GM23248 (cell line): Measurements from ENCODE around the gene PSMB5. TPM values are rescaled to one million over a fixed set of nuclear protein-coding genes. Genes with fewer than 3 reads are reported as not detected.

Source experiments
- DNase-seq: peaks from one replicate; pipeline ENCODE4 v3.0.0-alpha.2; 2015
- H2AFZ ChIP-seq: fragments of 200-600 bp; sonication (generic); 2 replicates; pipeline ENCODE4 v1.6.1; 2016; ENCODE audit warnings: antibody characterized with exemption
- H3F3A ChIP-seq: fragments of 200-600 bp; sonication (generic); 2 replicates; pipeline ENCODE4 v1.6.1; 2016; ENCODE audit warnings: mild to moderate bottlenecking, antibody characterized with exemption, mixed run types; ENCODE audit not compliant: insufficient read depth
- H3K27ac ChIP-seq: fragments of 200-600 bp; sonication (generic); 2 replicates; pipeline ENCODE4 v1.5.1; 2016; ENCODE audit warnings: mild to moderate bottlenecking
- H3K27me3 ChIP-seq: fragments of 200-600 bp; sonication (generic); replicated peaks from 2 replicates; pipeline ENCODE4 v1.6.1; 2016; ENCODE audit warnings: mild to moderate bottlenecking; ENCODE audit not compliant: insufficient read depth
- H3K36me3 ChIP-seq: fragments of 200-600 bp; sonication (generic); 2 replicates; pipeline ENCODE4 v1.6.1; 2016; ENCODE audit warnings: low read depth, mild to moderate bottlenecking
- H3K4me1 ChIP-seq: fragments of 200-600 bp; sonication (generic); 2 replicates; pipeline ENCODE4 v1.6.1; 2016; ENCODE audit warnings: mild to moderate bottlenecking; ENCODE audit not compliant: insufficient read depth
- H3K4me2 ChIP-seq: fragments of 200-600 bp; sonication (generic); one replicate; pipeline ENCODE4 v1.6.1; 2016; ENCODE audit warnings: mild to moderate bottlenecking; ENCODE audit not compliant: unreplicated experiment
- H3K4me3 ChIP-seq: fragments of 200-600 bp; sonication (generic); 2 replicates; pipeline ENCODE4 v1.5.1; 2016; ENCODE audit warnings: mild to moderate bottlenecking
- H3K79me2 ChIP-seq: fragments of 200-600 bp; sonication (generic); 2 replicates; pipeline ENCODE4 v1.6.1; 2016; ENCODE audit warnings: mild to moderate bottlenecking; ENCODE audit not compliant: insufficient read depth
- H3K9ac ChIP-seq: fragments of 200-600 bp; sonication (generic); 2 replicates; pipeline ENCODE4 v1.6.1; 2016; ENCODE audit warnings: mild to moderate bottlenecking
- H3K9me2 ChIP-seq: fragments of 200-600 bp; sonication (generic); 2 replicates; pipeline ENCODE4 v1.6.1; 2016; ENCODE audit warnings: mixed run types, mild to moderate bottlenecking, moderate library complexity; ENCODE audit not compliant: insufficient read depth
- H3K9me3 ChIP-seq: fragments of 200-600 bp; sonication (generic); one replicate; pipeline ENCODE4 v1.6.1; 2017; ENCODE audit warnings: low read depth
- H4K20me1 ChIP-seq: fragments of 200-600 bp; sonication (generic); 2 replicates; pipeline ENCODE4 v1.6.0; 2016; ENCODE audit not compliant: insufficient read depth
- EZH2 ChIP-seq: fragments of 200-600 bp; sonication (generic); IDR thresholded peaks from 2 replicates; pipeline ENCODE4 v1.6.1; 2018; ENCODE audit warnings: antibody characterized with exemption, mild to moderate bottlenecking; ENCODE audit not compliant: insufficient read depth, poor library complexity, severe bottlenecking
- EZH2phosphoT487 ChIP-seq: fragments of 200-600 bp; sonication (generic); IDR thresholded peaks from 2 replicates; pipeline ENCODE4 v1.6.1; 2018; ENCODE audit warnings: antibody characterized with exemption, moderate library complexity, mild to moderate bottlenecking, low read depth; ENCODE audit not compliant: insufficient read depth
- WGBS, 2 experiments: methylation state at CpG; one replicate each; pipeline ENCODE4 v1.1.6; 2015 to 2017; ENCODE audit warnings: low lambda C conversion rate in 2 of 2, low coverage in 1 of 2; ENCODE audit errors: missing lambda C conversion rate in 2 of 2; 5-methylcytosine and 5-hydroxymethylcytosine counted together
- in situ Hi-C: fragments of 300-500 bp; cut with MboI; formaldehyde crosslinking; loops from 2 replicates; pipeline ENCODE4 v1.15.0; 2020
- polyA plus RNA-seq: library from polyadenylated mRNA; unstranded; fragments of >200 nt; fragmentation: Nextera tagmentation; extraction: Ambion mirVana; gene quantifications from 2 replicates; pipeline ENCODE4 v1.2.1, GENCODE V29; 2016
- total RNA-seq: library from RNA; depleted of rRNA; stranded (reverse); fragments of >200 nt; shearing (Covaris generic); gene quantifications from 2 replicates; pipeline ENCODE4 v1.2.3, GENCODE V29; 2014

Gene PSMB5
- total and polyA plus RNA-seq, 2 experiments from 2014 or later = 263 to 274 TPM

DNA sequence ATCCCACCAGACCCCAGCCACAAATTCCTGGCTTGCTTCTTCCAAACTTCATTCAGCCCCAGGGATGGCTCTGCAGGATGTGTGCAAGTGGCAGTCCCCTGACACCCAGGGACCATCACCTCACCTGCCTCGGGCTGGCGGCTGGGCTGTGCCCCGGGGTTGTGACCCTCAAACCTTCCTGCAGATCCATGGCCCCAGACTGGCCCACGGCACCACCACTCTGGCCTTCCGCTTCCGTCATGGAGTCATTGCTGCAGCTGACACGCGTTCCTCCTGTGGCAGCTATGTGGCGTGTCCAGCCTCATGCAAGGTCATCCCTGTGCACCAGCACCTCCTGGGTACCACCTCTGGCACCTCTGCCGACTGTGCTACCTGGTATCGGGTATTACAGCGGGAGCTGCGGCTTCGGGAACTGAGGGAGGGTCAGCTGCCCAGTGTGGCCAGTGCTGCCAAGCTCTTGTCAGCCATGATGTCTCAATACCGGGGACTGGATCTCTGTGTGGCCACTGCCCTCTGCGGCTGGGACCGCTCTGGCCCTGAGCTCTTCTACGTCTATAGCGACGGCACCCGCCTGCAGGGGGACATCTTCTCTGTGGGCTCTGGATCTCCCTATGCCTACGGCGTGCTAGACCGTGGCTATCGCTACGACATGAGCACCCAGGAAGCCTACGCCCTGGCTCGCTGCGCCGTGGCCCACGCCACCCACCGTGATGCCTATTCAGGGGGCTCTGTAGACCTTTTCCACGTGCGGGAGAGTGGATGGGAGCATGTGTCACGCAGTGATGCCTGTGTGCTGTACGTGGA is 7.7 kb upstream of the PSMB5 start, which contains the start of gene PSMB11:
Gene PSMB11 (plus strand): TSS at position 51 of the 804 bp plus-strand sequence. CDS start 14 bp downstream, at position 65.
- H3K27me3 ChIP-seq = no peaks in the 10 kb centered on the region
- H2AFZ ChIP-seq = no peak within 1 kb of the TSS
- no peak within 1 kb of the TSS for H3K4me2 ChIP-seq
- H3F3A ChIP-seq = no peaks in the 10 kb centered on the region
- no peak within 1 kb of the TSS for H3K27ac ChIP-seq
- no peaks in the 10 kb centered on the region for H3K9me2 ChIP-seq
- TF ChIP-seq EZH2phosphoT487 (no peak), EZH2 (no peak)
- no peaks in the 10 kb centered on the region for H4K20me1 ChIP-seq
- no peak for DNase-seq
- WGBS, 2 experiments = 91 to 93% methylated on average over 36 of the region's 36 CpGs
- no peaks in the 10 kb centered on the region for H3K4me1 ChIP-seq
- H3K79me2 ChIP-seq = no peaks in the 10 kb centered on the region
- H3K9me3 ChIP-seq = no peaks in the 10 kb centered on the region
- no peaks in the 10 kb centered on the region for H3K36me3 ChIP-seq
- H3K4me3 ChIP-seq = no peak within 1 kb of the TSS
- no peak within 1 kb of the TSS for H3K9ac ChIP-seq
- in situ Hi-C loops = no loop called here

DNA sequence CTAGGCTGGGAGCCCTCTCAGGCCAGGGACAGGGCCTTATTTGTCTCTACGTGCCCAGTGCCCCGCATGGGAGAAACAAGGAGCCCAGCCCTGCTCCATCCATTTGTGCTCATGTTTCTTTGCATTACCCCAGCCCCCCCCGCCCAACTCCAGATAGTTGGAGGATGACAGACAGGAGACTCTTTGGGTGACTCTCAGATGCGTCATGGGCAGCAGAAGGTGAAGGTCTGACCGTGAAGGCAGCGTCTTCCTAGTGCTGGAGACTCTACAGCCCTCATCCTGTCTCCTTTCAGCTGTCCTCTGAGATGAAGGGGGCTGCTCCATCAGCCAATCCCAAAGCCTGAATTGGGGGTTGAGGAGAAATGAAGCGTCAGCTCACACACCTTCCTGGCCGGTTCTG is 7.0 kb upstream of the PSMB5 start:
- peak; percentile 67 for DNase-seq
- TF ChIP-seq EZH2 (no peak), EZH2phosphoT487 (no peak)
- no peak overlapping the region for H3K9ac ChIP-seq
- no peaks in the 10 kb centered on the region for H3K36me3 ChIP-seq
- in situ Hi-C loops = no loop called here
- H4K20me1 ChIP-seq = no peaks in the 10 kb centered on the region
- no peaks in the 10 kb centered on the region for H3K9me2 ChIP-seq
- no peak overlapping the region for H3K27ac ChIP-seq
- WGBS, 2 experiments = 36 to 58% methylated on average over 8 of the region's 8 CpGs
- H3K4me1 ChIP-seq = no peaks in the 10 kb centered on the region
- no peak overlapping the region for H2AFZ ChIP-seq
- H3K79me2 ChIP-seq = no peaks in the 10 kb centered on the region
- no peak overlapping the region for H3K4me2 ChIP-seq
- no peak overlapping the region for H3K4me3 ChIP-seq
- no peaks in the 10 kb centered on the region for H3K27me3 ChIP-seq
- no peaks in the 10 kb centered on the region for H3F3A ChIP-seq
- no peaks in the 10 kb centered on the region for H3K9me3 ChIP-seq

DNA sequence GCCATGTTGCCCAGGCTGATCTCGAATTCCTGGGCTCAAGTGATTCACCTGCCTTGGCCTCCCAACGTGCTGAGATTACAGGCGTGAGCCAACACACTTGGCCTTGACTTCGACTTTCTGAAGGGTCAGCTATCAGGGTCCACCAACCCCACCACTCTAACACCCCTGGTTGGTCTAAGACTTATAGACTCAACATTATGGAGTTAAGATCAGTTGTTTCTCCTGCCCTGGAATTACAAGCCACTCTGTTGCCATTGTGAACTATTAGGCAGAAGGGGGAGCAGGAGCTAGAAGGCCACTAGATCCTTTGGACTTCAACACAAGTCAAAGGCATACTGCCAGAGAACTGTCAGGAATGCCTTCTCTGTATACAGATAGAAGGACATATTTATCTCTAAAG is 5.4 kb upstream of the PSMB5 start:
- no peaks in the 10 kb centered on the region for H3K79me2 ChIP-seq

DNA sequence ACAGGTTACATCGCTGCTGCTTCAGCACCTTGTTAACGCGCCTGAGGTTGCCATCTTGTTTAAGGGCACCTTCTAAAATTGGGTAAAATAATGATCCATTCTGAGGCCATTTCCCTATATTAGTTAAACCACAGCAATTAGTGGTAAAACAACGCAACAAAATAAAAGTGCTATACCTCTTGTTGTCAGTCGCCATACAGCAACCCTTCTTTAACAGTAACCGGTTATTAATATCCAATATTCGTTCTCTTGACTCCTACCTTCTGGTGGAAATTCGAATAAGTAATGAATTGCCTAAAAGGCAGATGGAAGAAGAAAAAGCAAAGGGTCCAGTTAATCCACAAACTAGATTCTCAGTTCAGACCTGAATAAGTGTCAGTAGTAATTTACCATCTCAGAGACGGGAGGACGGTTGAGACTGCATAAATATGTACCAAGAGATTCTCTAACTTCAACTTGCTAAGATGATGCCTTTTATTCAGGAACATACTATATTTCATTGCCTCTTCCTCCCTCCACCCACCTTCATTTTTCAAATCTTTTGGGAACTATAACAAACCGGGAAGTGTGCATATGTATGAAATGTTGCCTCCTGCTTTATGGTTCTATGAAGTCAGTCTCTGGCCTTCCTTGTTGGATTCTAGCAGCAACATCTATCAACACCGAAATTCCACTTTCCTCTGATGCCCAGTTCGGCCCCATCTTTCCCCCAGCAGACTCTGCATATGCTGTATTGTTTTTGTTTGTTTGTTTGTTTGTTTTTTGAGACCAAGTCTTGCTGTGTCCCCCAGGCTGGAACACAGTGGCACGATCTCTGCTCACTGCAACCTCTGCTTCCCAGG is 824 bp upstream of the PSMB5 start:
- H2AFZ ChIP-seq = peak overlapping the region; percentile 93
- H3K9ac ChIP-seq = peak overlapping the region; percentile 99
- no peaks in the 10 kb centered on the region for H3K9me3 ChIP-seq
- H3K79me2 ChIP-seq = peaks cover 42% of the 10 kb centered on the region
- H3K9me2 ChIP-seq = no peaks in the 10 kb centered on the region
- H3K36me3 ChIP-seq = peaks cover 23% of the 10 kb centered on the region
- H3K4me1 ChIP-seq = peaks cover 15% of the 10 kb centered on the region
- no peak for DNase-seq
- no peaks in the 10 kb centered on the region for H4K20me1 ChIP-seq
- H3F3A ChIP-seq = no peaks in the 10 kb centered on the region
- no peaks in the 10 kb centered on the region for H3K27me3 ChIP-seq
- in situ Hi-C loops = no loop called here
- H3K4me2 ChIP-seq = peak overlapping the region; percentile 88
- 58 to 59% methylated on average over 14 of the region's 14 CpGs for WGBS, 2 experiments
- H3K4me3 ChIP-seq = peak overlapping the region; percentile 96
- no peak for TF ChIP-seq EZH2
- no peak for TF ChIP-seq EZH2phosphoT487
- peak overlapping the region; percentile 95 for H3K27ac ChIP-seq

More for the DNA sequence above, 5.4 kb upstream of the PSMB5 start:
- no peak overlapping the region for H3K9ac ChIP-seq
- H4K20me1 ChIP-seq = no peaks in the 10 kb centered on the region
- H3K4me1 ChIP-seq = 0 out of 2 replicates have a peak, but pooled peaks cover 4% of the 10 kb centered on the region
- H3K9me2 ChIP-seq = no peaks in the 10 kb centered on the region
- WGBS, 2 experiments = 85 to 90% methylated on average over 4 of the region's 4 CpGs
- no peaks in the 10 kb centered on the region for H3K9me3 ChIP-seq
- no peaks in the 10 kb centered on the region for H3K36me3 ChIP-seq
- H3K4me3 ChIP-seq = no peak overlapping the region
- no peak overlapping the region for H3K4me2 ChIP-seq
- DNase-seq = no peak
- no peak for TF ChIP-seq EZH2phosphoT487
- no peak for TF ChIP-seq EZH2
- H3K27ac ChIP-seq = no peak overlapping the region
- no peak overlapping the region for H2AFZ ChIP-seq
- in situ Hi-C loops = no loop called here
- H3F3A ChIP-seq = no peaks in the 10 kb centered on the region
- no peaks in the 10 kb centered on the region for H3K27me3 ChIP-seq
